Fibroblast of lung (primary cell): ENCODE results near the gene PTPRA. TPM values are rescaled to one million over a fixed set of nuclear protein-coding genes. Genes with fewer than 3 reads are reported as not detected.

Source experiments
- DNase-seq, 2 donors: peaks; one replicate each; pipeline versions ENCODE4 v3.0.0 to v3.0.0-alpha.2; 2010; ENCODE audit warnings: low read depth in 2 of 2
- H2AFZ ChIP-seq: 2 replicates; pipeline ENCODE4 v1.5.1; 2012; ENCODE audit warnings: low read length, control low read depth, inconsistent platforms
- H3K27ac ChIP-seq: 2 replicates; pipeline ENCODE4 v1.5.1; 2011; ENCODE audit warnings: low read length, control low read depth; ENCODE audit not compliant: insufficient read depth
- H3K27me3 ChIP-seq: 2 replicates; pipeline ENCODE4 v1.5.1; 2011; ENCODE audit warnings: mild to moderate bottlenecking, low read length; ENCODE audit not compliant: control insufficient read depth, insufficient read depth
- H3K36me3 ChIP-seq: 2 replicates; pipeline ENCODE4 v1.5.1; 2011; ENCODE audit warnings: low read length; ENCODE audit not compliant: control insufficient read depth, insufficient read depth
- H3K4me1 ChIP-seq: 2 replicates; pipeline ENCODE4 v1.5.1; 2011; ENCODE audit warnings: low read length; ENCODE audit not compliant: control insufficient read depth, insufficient read depth; ENCODE audit errors: extremely low read depth
- H3K4me2 ChIP-seq: 2 replicates; pipeline ENCODE4 v1.5.1; 2011; ENCODE audit warnings: low read length, control low read depth; ENCODE audit not compliant: insufficient read depth; ENCODE audit errors: extremely low read depth
- H3K4me3 ChIP-seq, 4 experiments: fragments of 200-600 bp in 1 of 4; sonication (generic) in 1 of 4; replicated peaks in 1 of 4; 2 replicates each; pipeline ENCODE4 v1.5.1; 2011 to 2016; ENCODE audit warnings: low read length in 4 of 4, low read depth in 3 of 4, mild to moderate bottlenecking in 3 of 4, control low read depth in 2 of 4, inconsistent platforms in 1 of 4, mixed read lengths in 1 of 4; ENCODE audit not compliant: insufficient read depth in 1 of 4; ENCODE audit errors: control extremely low read depth in 1 of 4
- H3K79me2 ChIP-seq: 2 replicates; pipeline ENCODE4 v1.5.1; 2012; ENCODE audit warnings: mild to moderate bottlenecking, low read length, inconsistent platforms; ENCODE audit not compliant: control insufficient read depth, insufficient read depth
- H3K9ac ChIP-seq: 2 replicates; pipeline ENCODE4 v1.5.1; 2011; ENCODE audit warnings: mild to moderate bottlenecking, low read length, control low read depth; ENCODE audit not compliant: insufficient read depth
- H3K9me3 ChIP-seq: 2 replicates; pipeline ENCODE4 v1.5.1; 2012; ENCODE audit warnings: low read depth, low read length; ENCODE audit not compliant: control insufficient read depth, insufficient read depth
- H4K20me1 ChIP-seq: 2 replicates; pipeline ENCODE4 v1.5.1; 2011; ENCODE audit warnings: low read length; ENCODE audit not compliant: control insufficient read depth, insufficient read depth; ENCODE audit errors: extremely low read depth
- EZH2 ChIP-seq: IDR thresholded peaks from 2 replicates; pipeline ENCODE4 v1.5.1; 2012; ENCODE audit warnings: low read length, control low read depth, mild to moderate bottlenecking; ENCODE audit errors: missing control alignments
- polyA plus RNA-seq, 2 donors: library from polyadenylated mRNA; depleted of rRNA in 1 of 2; stranded (reverse) in 1 of 2; unstranded in 1 of 2; fragments of >200 nt; gene quantifications; 2 replicates each; pipeline ENCODE4 v1.2.1, GENCODE V29; 2011 to 2012; ENCODE audit warnings: missing spikeins in 1 of 2
- total RNA-seq: library from RNA; depleted of rRNA; stranded (reverse); fragments of >200 nt; gene quantifications from 2 replicates; pipeline ENCODE4 v1.2.1, GENCODE V29; 2014
- TF ChIP-seq, protein P1 (sequence below), 2 donors: IDR thresholded peaks in 1 of 2; conservative IDR thresholded peaks in 1 of 2; 1 replicate in 1 of 2; 2 replicates in 1 of 2; pipeline ENCODE4 v1.5.1; 2011 to 2012; ENCODE audit warnings: low read length in 2 of 2, control low read depth in 1 of 2, inconsistent platforms in 1 of 2, low read depth in 1 of 2, mild to moderate bottlenecking in 1 of 2

Gene PTPRA
- total and polyA plus RNA-seq, 2 donors (not counting 1 experiment from before 2014, with no cell fraction given): 27.9 to 127 TPM

DNA sequence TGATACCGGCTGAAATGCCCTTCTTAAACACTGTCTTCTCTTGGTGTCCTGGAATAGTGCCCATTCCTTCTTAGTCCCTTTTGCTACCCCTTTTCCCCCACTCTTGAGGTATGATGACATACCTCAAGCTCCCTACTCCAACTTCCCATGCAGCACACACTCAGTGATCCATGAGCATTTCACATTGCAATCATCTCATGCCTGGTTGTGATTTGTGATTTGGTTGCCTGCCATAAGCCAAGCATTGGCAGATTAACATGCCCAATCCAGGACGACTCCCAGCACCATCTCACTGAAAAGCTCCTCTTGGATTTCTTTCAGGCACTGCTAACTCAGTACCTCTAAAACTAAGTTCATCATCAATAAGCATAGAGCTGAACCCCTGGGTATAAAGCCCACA is 14.7 kb upstream of the PTPRA start:
- Histone ChIP-seq H3K27me3 (no peaks in the 10 kb centered on the region), H3K4me1 (peaks cover 6% of the 10 kb centered on the region), H2AFZ (no peak overlapping the region), H3K79me2 (no peaks in the 10 kb centered on the region), H3K36me3 (peaks cover 13% of the 10 kb centered on the region), H3K4me2 (no peak overlapping the region), H3K4me3 (no peak overlapping the region), H4K20me1 (no peaks in the 10 kb centered on the region), H3K27ac (no peak overlapping the region), H3K9ac (no peak overlapping the region), H3K9me3 (no peaks in the 10 kb centered on the region)
- TF ChIP-seq, protein P1, sequence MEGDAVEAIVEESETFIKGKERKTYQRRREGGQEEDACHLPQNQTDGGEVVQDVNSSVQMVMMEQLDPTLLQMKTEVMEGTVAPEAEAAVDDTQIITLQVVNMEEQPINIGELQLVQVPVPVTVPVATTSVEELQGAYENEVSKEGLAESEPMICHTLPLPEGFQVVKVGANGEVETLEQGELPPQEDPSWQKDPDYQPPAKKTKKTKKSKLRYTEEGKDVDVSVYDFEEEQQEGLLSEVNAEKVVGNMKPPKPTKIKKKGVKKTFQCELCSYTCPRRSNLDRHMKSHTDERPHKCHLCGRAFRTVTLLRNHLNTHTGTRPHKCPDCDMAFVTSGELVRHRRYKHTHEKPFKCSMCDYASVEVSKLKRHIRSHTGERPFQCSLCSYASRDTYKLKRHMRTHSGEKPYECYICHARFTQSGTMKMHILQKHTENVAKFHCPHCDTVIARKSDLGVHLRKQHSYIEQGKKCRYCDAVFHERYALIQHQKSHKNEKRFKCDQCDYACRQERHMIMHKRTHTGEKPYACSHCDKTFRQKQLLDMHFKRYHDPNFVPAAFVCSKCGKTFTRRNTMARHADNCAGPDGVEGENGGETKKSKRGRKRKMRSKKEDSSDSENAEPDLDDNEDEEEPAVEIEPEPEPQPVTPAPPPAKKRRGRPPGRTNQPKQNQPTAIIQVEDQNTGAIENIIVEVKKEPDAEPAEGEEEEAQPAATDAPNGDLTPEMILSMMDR (conservative IDR thresholded peaks at IDR 0.05 in 1 of 2, IDR thresholded peaks at IDR 0.05 in 1 of 2; ENCODE audit: low read depth in 1 of 2, low read length in 2 of 2): no peak
- TF ChIP-seq EZH2: no peak
- DNase-seq: no peak

- peaks cover 6% of the 10 kb centered on the region for H3K4me1 ChIP-seq
- H3K4me2 ChIP-seq: peak overlapping the region; percentile 25
- no peaks in the 10 kb centered on the region for H3K27me3 ChIP-seq
- H3K4me3 ChIP-seq: no peak overlapping the region
- H4K20me1 ChIP-seq: no peaks in the 10 kb centered on the region
- no peak overlapping the region for H3K9ac ChIP-seq
- no peaks in the 10 kb centered on the region for H3K9me3 ChIP-seq
- H3K79me2 ChIP-seq: no peaks in the 10 kb centered on the region
- H3K36me3 ChIP-seq: peaks cover 16% of the 10 kb centered on the region
- TF ChIP-seq, protein P1 (conservative IDR thresholded peaks at IDR 0.05 in 1 of 2, IDR thresholded peaks at IDR 0.05 in 1 of 2; ENCODE audit: low read depth in 1 of 2, low read length in 2 of 2): no peak
- no peak for TF ChIP-seq EZH2
- DNase-seq: peak; percentile 49
- H2AFZ ChIP-seq: no peak overlapping the region
- H3K27ac ChIP-seq: no peak overlapping the region
Measured at GRCh38 chr20:2859330-2860121, 13.8 kb upstream of the PTPRA start.

- H3K9ac ChIP-seq: no peak overlapping the region
- H3K27ac ChIP-seq: no peak overlapping the region
- no peaks in the 10 kb centered on the region for H3K27me3 ChIP-seq
- no peak overlapping the region for H3K4me3 ChIP-seq
- H3K4me1 ChIP-seq: no peaks in the 10 kb centered on the region
- no peaks in the 10 kb centered on the region for H4K20me1 ChIP-seq
- peaks cover 19% of the 10 kb centered on the region for H3K36me3 ChIP-seq
- H3K4me2 ChIP-seq: no peak overlapping the region
- H3K9me3 ChIP-seq: no peaks in the 10 kb centered on the region
- TF ChIP-seq, protein P1 (conservative IDR thresholded peaks at IDR 0.05 in 1 of 2, IDR thresholded peaks at IDR 0.05 in 1 of 2; ENCODE audit: low read depth in 1 of 2, low read length in 2 of 2): no peak
- no peak for TF ChIP-seq EZH2
- H3K79me2 ChIP-seq: no peaks in the 10 kb centered on the region
- H2AFZ ChIP-seq: no peak overlapping the region
- DNase-seq: no peak
Measured at GRCh38 chr20:2864626-2865025, 8.7 kb upstream of the PTPRA start.
